Type B pancreatic cell (in vitro differentiated cells): ENCODE data around the gene AKR1B15. TPM values are rescaled to one million over a fixed set of nuclear protein-coding genes. Genes with fewer than 3 reads are reported as not detected.
"Not testable (repeated sequence)": the region's sequence is repeated elsewhere in the genome, so short reads cannot be mapped to it uniquely, and the experiment has no call there.

ENCODE experiments used
- DNase-seq: peaks from one replicate; pipeline ENCODE4 v3.0.0; 2021; ENCODE audit warnings: mixed read lengths; ENCODE audit not compliant: unreplicated experiment; ENCODE audit errors: extremely low spot score
- H3K27ac Mint-ChIP-seq: 2 replicates; pipeline ENCODE4 v1.8.0; 2021; ENCODE audit warnings: mild to moderate bottlenecking, mixed read lengths
- H3K27me3 Mint-ChIP-seq: 2 replicates; pipeline ENCODE4 v1.8.0; 2021; ENCODE audit warnings: mixed read lengths
- H3K36me3 Mint-ChIP-seq: 2 replicates; pipeline ENCODE4 v1.8.0; 2021; ENCODE audit warnings: mixed read lengths
- H3K4me1 Mint-ChIP-seq: one replicate; pipeline ENCODE4 v1.8.0; 2021; ENCODE audit warnings: mixed read lengths; ENCODE audit not compliant: unreplicated experiment
- H3K4me3 Mint-ChIP-seq: 2 replicates; pipeline ENCODE4 v1.8.0; 2021; ENCODE audit warnings: mild to moderate bottlenecking, mixed read lengths
- H3K9me3 Mint-ChIP-seq: 2 replicates; pipeline ENCODE4 v1.8.0; 2021; ENCODE audit warnings: mixed read lengths
- total RNA-seq: library from RNA; stranded (reverse); gene quantifications from 2 replicates; pipeline ENCODE4 v1.2.1, GENCODE V29; 2021; ENCODE audit warnings: low replicate concordance
- TF ChIP-seq, protein P1 (sequence below): fragments of 200-600 bp; sonication (generic); conservative IDR thresholded peaks from 2 replicates; pipeline ENCODE4 v1.5.0; 2021; ENCODE audit warnings: antibody characterized with exemption, mild to moderate bottlenecking

AKR1B15 gene
- total RNA-seq, 1 donor from 2014 or later: 0.63 TPM

DNA sequence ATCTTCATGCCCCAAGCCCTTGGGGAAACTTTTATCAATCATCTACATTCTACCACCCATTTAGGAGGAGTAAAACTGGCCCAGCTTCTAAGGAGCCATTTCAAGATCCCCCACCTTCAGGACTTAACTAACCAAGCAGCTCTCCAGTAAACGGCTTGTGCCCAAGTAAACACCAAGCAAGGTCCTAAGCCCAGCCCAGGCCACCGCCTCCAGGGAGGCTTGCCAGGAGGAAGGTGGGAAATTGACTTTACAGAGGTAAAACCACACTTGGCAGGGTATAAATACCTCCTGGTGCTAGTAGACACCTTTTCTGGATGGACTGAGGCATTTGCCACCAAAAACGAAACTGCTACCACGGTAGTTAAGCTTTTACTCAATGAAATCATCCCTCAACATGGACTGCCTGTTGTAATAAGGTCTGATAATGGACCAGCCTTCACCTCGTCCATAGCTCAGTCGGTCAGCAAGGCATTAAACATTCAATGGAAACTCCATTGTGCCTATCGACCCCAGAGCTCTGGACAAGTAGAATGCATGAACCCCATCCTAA, 5.6 kb downstream of the AKR1B15 start:
- Mint-ChIP-seq H3K27me3 (peaks cover 3% of the 10 kb centered on the region), H3K4me1 (peaks cover 15% of the 10 kb centered on the region), H3K4me3 (no peak overlapping the region), H3K9me3 (peaks cover 8% of the 10 kb centered on the region), H3K36me3 (no peaks in the 10 kb centered on the region), H3K27ac (no peak overlapping the region)
- TF ChIP-seq, protein P1, sequence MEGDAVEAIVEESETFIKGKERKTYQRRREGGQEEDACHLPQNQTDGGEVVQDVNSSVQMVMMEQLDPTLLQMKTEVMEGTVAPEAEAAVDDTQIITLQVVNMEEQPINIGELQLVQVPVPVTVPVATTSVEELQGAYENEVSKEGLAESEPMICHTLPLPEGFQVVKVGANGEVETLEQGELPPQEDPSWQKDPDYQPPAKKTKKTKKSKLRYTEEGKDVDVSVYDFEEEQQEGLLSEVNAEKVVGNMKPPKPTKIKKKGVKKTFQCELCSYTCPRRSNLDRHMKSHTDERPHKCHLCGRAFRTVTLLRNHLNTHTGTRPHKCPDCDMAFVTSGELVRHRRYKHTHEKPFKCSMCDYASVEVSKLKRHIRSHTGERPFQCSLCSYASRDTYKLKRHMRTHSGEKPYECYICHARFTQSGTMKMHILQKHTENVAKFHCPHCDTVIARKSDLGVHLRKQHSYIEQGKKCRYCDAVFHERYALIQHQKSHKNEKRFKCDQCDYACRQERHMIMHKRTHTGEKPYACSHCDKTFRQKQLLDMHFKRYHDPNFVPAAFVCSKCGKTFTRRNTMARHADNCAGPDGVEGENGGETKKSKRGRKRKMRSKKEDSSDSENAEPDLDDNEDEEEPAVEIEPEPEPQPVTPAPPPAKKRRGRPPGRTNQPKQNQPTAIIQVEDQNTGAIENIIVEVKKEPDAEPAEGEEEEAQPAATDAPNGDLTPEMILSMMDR: no peak
- no peak for DNase-seq

DNA sequence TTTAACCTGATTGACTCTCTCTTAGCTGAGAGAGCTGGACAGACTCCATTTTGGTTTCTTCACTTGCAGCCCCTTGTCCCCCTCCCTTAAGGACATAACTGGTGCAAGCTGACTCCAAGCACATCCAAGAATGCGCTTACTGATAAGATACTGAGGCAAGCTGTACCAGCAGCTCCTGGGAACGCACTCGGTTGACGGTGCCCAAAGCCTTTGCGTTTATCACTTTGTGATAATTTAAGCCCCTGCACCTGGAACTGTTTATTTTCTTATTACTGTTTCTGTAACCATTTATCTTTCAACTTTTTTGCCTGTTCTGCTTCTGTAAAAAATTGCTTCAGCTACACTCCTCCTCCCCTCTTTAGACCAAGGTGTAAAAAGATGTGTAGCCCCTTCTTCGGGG, 8.5 kb downstream of the AKR1B15 start:
- H3K4me1 Mint-ChIP-seq: peaks cover 12% of the 10 kb centered on the region

DNA sequence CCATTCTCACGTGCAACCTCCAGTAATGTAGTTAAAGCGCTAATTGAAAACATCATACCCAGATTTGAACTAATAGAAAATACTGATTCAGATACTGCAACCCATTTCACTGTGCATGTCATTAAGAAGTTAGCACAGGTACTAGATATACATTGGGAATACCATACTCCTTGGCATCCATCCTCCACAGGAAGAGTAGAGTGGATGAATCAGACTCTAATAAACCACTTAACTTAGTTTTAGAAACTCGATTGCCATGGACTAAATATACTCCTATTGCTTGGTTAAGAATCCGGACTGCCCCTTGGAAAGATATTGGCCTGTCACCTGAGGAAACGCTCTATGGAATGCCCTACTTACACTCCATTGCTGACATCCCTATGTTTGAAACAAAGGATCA, 9.5 kb downstream of the AKR1B15 start:
- Mint-ChIP-seq H3K4me3 (no peak overlapping the region), H3K4me1 (peaks cover 12% of the 10 kb centered on the region), H3K9me3 (peaks cover 12% of the 10 kb centered on the region), H3K36me3 (no peaks in the 10 kb centered on the region), H3K27me3 (no peaks in the 10 kb centered on the region), H3K27ac (no peak overlapping the region)
- TF ChIP-seq, protein P1: no peak
- no peak for DNase-seq

More for the DNA sequence above, 8.5 kb downstream of the AKR1B15 start:
- Mint-ChIP-seq H3K36me3 (no peaks in the 10 kb centered on the region), H3K9me3 (peaks cover 8% of the 10 kb centered on the region), H3K4me3 (no peak overlapping the region), H3K27me3 (peaks cover under 1% of the 10 kb centered on the region), H3K27ac (no peak overlapping the region)
- TF ChIP-seq, protein P1: no peak
- DNase-seq: no peak

DNA sequence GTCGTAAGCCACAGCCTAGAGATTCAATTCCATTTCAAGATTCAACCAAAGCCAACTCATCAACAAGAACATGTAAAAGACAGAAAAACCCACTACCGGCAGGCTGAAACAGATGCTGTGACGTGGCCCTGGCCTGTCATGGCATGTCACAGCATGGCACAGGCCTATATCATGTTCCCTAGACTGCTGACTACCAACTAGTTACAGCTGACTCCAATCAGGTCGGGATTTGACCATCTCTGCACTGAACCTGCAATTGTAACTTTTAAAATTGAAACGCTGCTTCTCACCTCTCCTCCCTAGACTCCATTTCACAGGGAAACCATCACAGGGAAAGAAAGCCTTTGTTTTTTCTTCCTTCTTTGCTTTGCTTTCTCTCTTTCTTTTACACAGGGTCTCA, 12.7 kb downstream of the AKR1B15 start:
- not testable (repeated sequence) for H3K27ac Mint-ChIP-seq, H3K36me3 Mint-ChIP-seq, H3K4me3 Mint-ChIP-seq, DNase-seq, H3K27me3 Mint-ChIP-seq
- H3K4me1 Mint-ChIP-seq: peaks cover 16% of the 10 kb centered on the region
- H3K9me3 Mint-ChIP-seq: peaks cover 20% of the 10 kb centered on the region

DNA sequence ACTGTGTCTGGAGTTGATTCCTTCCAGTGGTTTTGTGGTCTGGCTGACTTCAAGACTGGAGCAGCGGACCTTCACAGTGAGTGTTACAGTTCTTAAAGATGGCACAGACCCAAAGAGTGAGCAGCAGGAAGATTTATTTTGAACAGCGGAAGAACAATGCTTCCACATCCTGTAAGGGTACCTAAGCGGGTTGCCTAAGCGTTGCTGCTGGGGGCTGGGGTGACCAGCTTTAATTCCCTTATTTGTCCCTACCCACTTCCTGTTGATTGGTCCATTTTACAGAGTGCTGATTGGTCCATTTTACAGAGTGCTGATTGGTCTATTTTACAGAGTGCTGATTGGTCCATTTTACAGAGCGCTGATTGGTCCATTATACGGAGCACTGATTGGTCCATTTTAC, 13.2 kb downstream of the AKR1B15 start:
- H3K27ac Mint-ChIP-seq: no peak overlapping the region
- DNase-seq: no peak
- peaks cover 20% of the 10 kb centered on the region for H3K9me3 Mint-ChIP-seq
- no peak overlapping the region for H3K4me3 Mint-ChIP-seq
- no peaks in the 10 kb centered on the region for H3K27me3 Mint-ChIP-seq
- H3K36me3 Mint-ChIP-seq: peaks cover 7% of the 10 kb centered on the region
- H3K4me1 Mint-ChIP-seq: peaks cover 16% of the 10 kb centered on the region
- TF ChIP-seq, protein P1: no peak

DNA sequence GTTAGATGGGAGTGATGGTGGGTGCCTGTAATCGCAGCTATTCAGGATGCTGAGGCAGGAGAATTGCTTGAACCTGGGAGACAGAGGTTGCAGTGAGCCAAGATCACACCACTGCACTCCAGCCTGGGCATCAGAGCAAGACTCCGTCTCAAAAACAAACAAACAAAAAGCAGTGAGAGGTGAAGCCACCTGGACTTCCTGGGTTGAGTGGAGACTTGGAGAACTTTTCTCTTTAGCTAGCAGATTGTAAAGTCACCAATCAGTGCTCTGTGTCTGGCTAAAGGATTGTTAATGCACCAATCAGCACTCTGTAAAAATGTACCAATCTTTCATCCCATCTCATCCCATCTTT, 14.5 kb downstream of the AKR1B15 start:
- H3K9me3 Mint-ChIP-seq: peaks cover 20% of the 10 kb centered on the region

DNA sequence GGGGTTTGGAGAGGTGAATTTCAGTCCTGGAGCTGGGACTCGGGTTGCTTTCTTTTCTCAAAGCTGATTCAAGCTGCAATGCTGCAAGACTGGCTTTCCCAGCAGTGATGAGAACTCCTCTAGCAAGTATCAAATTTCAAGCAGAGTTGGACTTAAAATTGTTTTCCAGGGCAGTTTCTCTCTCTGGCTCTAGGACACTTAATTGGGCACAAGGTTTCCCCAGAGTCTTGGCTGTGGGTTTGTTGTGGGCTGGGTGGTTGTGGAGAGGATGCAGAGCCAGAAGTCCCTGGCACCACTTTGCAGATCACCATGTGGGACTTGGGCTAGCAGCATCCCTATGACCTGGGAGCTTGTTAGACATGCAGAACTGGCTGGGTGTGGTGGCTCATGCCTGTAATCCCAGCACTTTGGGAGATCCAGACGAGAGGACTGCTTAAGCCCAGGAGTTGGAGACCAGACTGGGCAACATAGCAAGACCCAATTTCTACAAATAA, 16.8 kb downstream of the AKR1B15 start:
- Mint-ChIP-seq H3K36me3 (peaks cover 7% of the 10 kb centered on the region), H3K27ac (peak overlapping the region; percentile 88), H3K9me3 (peaks cover 20% of the 10 kb centered on the region), H3K4me1 (peaks cover 12% of the 10 kb centered on the region), H3K4me3 (peak overlapping the region; percentile 74), H3K27me3 (no peaks in the 10 kb centered on the region)
- TF ChIP-seq, protein P1: no peak
- no peak for DNase-seq

More for the DNA sequence above, 14.5 kb downstream of the AKR1B15 start:
- Mint-ChIP-seq H3K27ac (peak overlapping the region; percentile 95), H3K4me3 (peak overlapping the region; percentile 73), H3K4me1 (peaks cover 12% of the 10 kb centered on the region)
- not testable (repeated sequence) for DNase-seq, H3K36me3 Mint-ChIP-seq, H3K27me3 Mint-ChIP-seq
